ENCODE measurements around the gene UBA52.

Gene UBA52

DNA sequence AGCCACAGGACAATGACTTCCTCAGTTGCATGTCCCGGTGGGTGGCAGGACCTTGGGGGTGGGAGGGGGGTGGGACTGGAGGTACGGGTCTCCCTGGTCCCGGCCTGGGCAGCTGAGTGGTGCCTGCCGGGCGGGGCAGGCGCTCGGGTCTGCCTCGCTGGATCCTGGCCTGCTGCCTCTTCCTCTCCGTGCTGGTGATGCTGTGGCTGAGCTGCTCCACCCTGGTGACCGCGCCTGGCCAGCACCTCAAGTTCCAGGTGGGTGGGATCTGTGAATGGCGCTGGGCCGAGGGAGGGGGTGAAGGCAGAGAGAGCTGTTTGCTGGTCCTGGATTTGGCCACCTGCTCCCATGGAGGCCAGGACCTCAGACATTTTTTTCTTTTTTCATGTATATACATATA is 46.6 kb downstream of the UBA52 start:
- TF ChIP-seq, protein P1, sequence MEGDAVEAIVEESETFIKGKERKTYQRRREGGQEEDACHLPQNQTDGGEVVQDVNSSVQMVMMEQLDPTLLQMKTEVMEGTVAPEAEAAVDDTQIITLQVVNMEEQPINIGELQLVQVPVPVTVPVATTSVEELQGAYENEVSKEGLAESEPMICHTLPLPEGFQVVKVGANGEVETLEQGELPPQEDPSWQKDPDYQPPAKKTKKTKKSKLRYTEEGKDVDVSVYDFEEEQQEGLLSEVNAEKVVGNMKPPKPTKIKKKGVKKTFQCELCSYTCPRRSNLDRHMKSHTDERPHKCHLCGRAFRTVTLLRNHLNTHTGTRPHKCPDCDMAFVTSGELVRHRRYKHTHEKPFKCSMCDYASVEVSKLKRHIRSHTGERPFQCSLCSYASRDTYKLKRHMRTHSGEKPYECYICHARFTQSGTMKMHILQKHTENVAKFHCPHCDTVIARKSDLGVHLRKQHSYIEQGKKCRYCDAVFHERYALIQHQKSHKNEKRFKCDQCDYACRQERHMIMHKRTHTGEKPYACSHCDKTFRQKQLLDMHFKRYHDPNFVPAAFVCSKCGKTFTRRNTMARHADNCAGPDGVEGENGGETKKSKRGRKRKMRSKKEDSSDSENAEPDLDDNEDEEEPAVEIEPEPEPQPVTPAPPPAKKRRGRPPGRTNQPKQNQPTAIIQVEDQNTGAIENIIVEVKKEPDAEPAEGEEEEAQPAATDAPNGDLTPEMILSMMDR (IDR thresholded peaks at IDR 0.05; ENCODE audit: extremely low read depth, missing control alignments), result no peak
- no peak for DNase-seq (ENCODE audit: low spot score)

DNA sequence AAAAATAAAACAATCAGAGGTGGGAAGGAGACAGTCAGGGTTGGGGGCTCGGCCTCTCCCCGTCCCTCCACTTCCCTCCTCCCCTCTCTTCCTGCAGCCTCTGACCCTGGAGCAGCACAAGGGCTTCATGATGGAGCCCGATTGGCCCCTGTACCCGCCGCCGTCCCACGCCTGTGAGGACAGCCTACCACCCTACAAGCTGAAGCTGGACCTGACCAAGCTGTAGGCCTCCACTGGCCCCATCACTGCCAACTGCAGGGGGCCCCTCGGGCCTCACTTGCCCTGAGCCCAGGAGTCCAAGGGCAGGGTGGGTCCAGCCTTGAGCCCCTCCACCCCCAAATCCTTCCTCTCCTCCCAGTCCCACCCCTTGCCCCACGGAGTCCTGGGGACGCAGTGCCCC is 48.7 kb downstream of the UBA52 start:
- no peak for DNase-seq (ENCODE audit: low spot score)
- TF ChIP-seq, protein P1 (IDR thresholded peaks at IDR 0.05; ENCODE audit: extremely low read depth, missing control alignments), result no peak

DNA sequence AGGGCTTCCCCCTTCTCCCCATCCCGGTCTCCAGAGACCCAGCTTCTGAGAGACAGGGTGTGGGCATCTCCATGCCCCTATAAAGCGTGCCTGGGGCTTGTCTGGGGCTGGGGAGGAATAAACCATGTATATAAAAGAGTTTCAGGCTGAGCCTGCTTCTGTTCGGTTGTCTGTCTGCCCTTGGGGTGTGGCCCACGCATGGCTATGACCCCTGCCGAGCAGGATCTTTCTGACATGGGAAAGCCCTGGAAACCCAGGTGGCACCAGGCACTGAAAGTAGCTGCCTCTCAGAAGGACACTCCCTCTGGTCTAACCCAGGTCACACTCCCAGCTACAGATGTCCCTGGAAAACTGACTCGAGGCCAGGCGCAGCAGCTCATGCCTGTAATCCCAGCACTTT is 49.2 kb downstream of the UBA52 start:
- DNase-seq (ENCODE audit: low spot score), result no peak
- TF ChIP-seq, protein P1 (IDR thresholded peaks at IDR 0.05; ENCODE audit: extremely low read depth, missing control alignments), result no peak

DNA sequence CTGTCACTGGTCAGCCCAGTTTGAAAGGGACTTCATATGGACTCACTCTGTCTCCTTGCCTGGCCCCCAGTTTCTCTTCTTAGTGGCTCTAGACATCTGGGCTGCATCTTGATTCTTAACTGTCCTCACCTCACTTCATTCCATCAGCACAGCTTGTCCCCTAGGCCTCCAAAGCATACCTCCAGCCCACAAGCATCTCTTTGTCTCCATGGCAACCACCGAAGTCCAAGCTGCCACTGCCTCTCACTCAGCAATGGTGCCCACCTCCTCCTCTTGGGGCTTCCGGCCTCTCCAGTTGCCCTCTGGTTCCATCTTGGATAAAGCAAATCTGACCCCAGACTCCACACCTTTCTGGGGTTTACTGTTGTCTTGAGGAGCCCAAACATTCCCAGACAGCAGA is 55.2 kb downstream of the UBA52 start:
- DNase-seq (ENCODE audit: low spot score), result no peak
- TF ChIP-seq, protein P1 (IDR thresholded peaks at IDR 0.05; ENCODE audit: extremely low read depth, missing control alignments), result no peak

Measured in GM20000 (cell line).